Activated T-helper 1 cell treated with anti-CD3 and anti-CD28 coated beads, Interleukin-12 subunit alpha, Interleukin-12 subunit beta, Interleukin-2, Interleukin-4 antibody, amounts not matched to agents 30 ng/mL and 10 ng/mL and 1 ng/mL, durations not matched to agents 14 hours and 24 hours and 36 hours (primary cell): ENCODE measurements around the gene RNF208. TPM values are rescaled to one million over a fixed set of nuclear protein-coding genes. Genes with fewer than 3 reads are reported as not detected.

Experiments
- DNase-seq: peaks from one replicate; pipeline ENCODE4 v3.0.0; 2021; ENCODE audit warnings: low spot score
- H3K27ac Mint-ChIP-seq: one replicate; pipeline ENCODE4 v1.8.0; 2021; ENCODE audit warnings: mild to moderate bottlenecking, mixed read lengths
- H3K27me3 Mint-ChIP-seq: one replicate; pipeline ENCODE4 v1.8.0; 2022; ENCODE audit warnings: mild to moderate bottlenecking, moderate library complexity, mixed read lengths; ENCODE audit not compliant: insufficient read depth
- H3K36me3 Mint-ChIP-seq: one replicate; pipeline ENCODE4 v1.8.0; 2021; ENCODE audit warnings: low read depth, mixed read lengths
- H3K4me1 Mint-ChIP-seq: one replicate; pipeline ENCODE4 v1.8.0; 2021; ENCODE audit warnings: low read depth, mixed read lengths
- H3K4me3 Mint-ChIP-seq: one replicate; pipeline ENCODE4 v1.8.0; 2021; ENCODE audit warnings: mild to moderate bottlenecking, moderate library complexity, mixed read lengths
- H3K9me3 Mint-ChIP-seq: one replicate; pipeline ENCODE4 v1.8.0; 2021; ENCODE audit warnings: mixed read lengths
- intact Hi-C: fragments of 100-400 bp; cut with micrococcal nuclease; formaldehyde crosslinking; loops from one replicate; pipeline ENCODE4 v1.15.1; 2024
- total RNA-seq: library from RNA; stranded (reverse); gene quantifications from 2 replicates; pipeline ENCODE4 v1.2.3, GENCODE V29; 2022

Gene RNF208
- total RNA-seq = 9.3 and 11.0 TPM in 2 replicates

GRCh38 chr9:137222190-137223077 lies at the start of gene RNF208:
RNF208 (minus strand) TSS chr9:137222240; CDS start chr9:137221212, 1,028 bp downstream.
- Mint-ChIP-seq H3K4me1 (peaks cover 1% of the 10 kb centered on the region), H3K36me3 (no peaks in the 10 kb centered on the region), H3K27ac (peak within 1 kb of the TSS; percentile 78), H3K4me3 (peak within 1 kb of the TSS; percentile 84), H3K27me3 (no peaks in the 10 kb centered on the region), H3K9me3 (no peaks in the 10 kb centered on the region)
- peak; percentile 11 for DNase-seq
- intact Hi-C loops = loop anchor here (1.0 to 5.0 kb wide), 14 partner anchors 14 to 684 kb away; partner anchors contain the start of genes ABCA2, ANAPC2, EDF1 and NDOR1

- H3K27me3 Mint-ChIP-seq = no peaks in the 10 kb centered on the region
- no peaks in the 10 kb centered on the region for H3K9me3 Mint-ChIP-seq
- no peak overlapping the region for H3K4me3 Mint-ChIP-seq
- H3K36me3 Mint-ChIP-seq = peaks cover 13% of the 10 kb centered on the region
- intact Hi-C loops = no loop called here
- H3K4me1 Mint-ChIP-seq = peaks cover 11% of the 10 kb centered on the region
- no peak for DNase-seq
- H3K27ac Mint-ChIP-seq = no peak overlapping the region
These were observed 49.6 kb upstream of the RNF208 start for GRCh38 chr9:137271696-137272076.

GRCh38 chr9:137270929-137271695 lies 49.1 kb upstream of the RNF208 start:
- intact Hi-C loops = no loop called here
- Mint-ChIP-seq H3K27ac (peak overlapping the region; percentile 65), H3K9me3 (no peaks in the 10 kb centered on the region), H3K27me3 (no peaks in the 10 kb centered on the region), H3K4me3 (no peak overlapping the region), H3K36me3 (peaks cover 13% of the 10 kb centered on the region), H3K4me1 (peaks cover 10% of the 10 kb centered on the region)
- no peak for DNase-seq

GRCh38 chr9:137269231-137269772 lies 47.3 kb upstream of the RNF208 start:
- no peak overlapping the region for H3K27ac Mint-ChIP-seq
- DNase-seq = no peak
- H3K4me1 Mint-ChIP-seq = peaks cover 5% of the 10 kb centered on the region
- no peaks in the 10 kb centered on the region for H3K27me3 Mint-ChIP-seq
- no peaks in the 10 kb centered on the region for H3K9me3 Mint-ChIP-seq
- peaks cover 11% of the 10 kb centered on the region for H3K36me3 Mint-ChIP-seq
- intact Hi-C loops = no loop called here
- H3K4me3 Mint-ChIP-seq = no peak overlapping the region

GRCh38 chr9:137268538-137269201 lies 46.6 kb upstream of the RNF208 start:
- H3K4me1 Mint-ChIP-seq = peaks cover 5% of the 10 kb centered on the region
- peaks cover 11% of the 10 kb centered on the region for H3K36me3 Mint-ChIP-seq
- no peaks in the 10 kb centered on the region for H3K27me3 Mint-ChIP-seq
- no peak overlapping the region for H3K27ac Mint-ChIP-seq
- H3K4me3 Mint-ChIP-seq = no peak overlapping the region
- no peaks in the 10 kb centered on the region for H3K9me3 Mint-ChIP-seq
- no peak for DNase-seq
- intact Hi-C loops = no loop called here

- H3K36me3 Mint-ChIP-seq = peaks cover 11% of the 10 kb centered on the region
- peaks cover 5% of the 10 kb centered on the region for H3K4me1 Mint-ChIP-seq
- H3K9me3 Mint-ChIP-seq = no peaks in the 10 kb centered on the region
- intact Hi-C loops = no loop called here
- H3K27me3 Mint-ChIP-seq = no peaks in the 10 kb centered on the region
- no peak overlapping the region for H3K27ac Mint-ChIP-seq
- no peak overlapping the region for H3K4me3 Mint-ChIP-seq
- DNase-seq = no peak
These were observed 45.9 kb upstream of the RNF208 start for GRCh38 chr9:137267933-137268355.

- H3K36me3 Mint-ChIP-seq = peaks cover 12% of the 10 kb centered on the region
- intact Hi-C loops = no loop called here
These were observed 44.8 kb upstream of the RNF208 start for GRCh38 chr9:137266585-137267453.

GRCh38 chr9:137266162-137266527 lies 44.1 kb upstream of the RNF208 start:
- Mint-ChIP-seq H3K9me3 (no peaks in the 10 kb centered on the region), H3K4me3 (no peak overlapping the region), H3K4me1 (peaks cover under 1% of the 10 kb centered on the region), H3K27ac (no peak overlapping the region), H3K27me3 (no peaks in the 10 kb centered on the region), H3K36me3 (peaks cover 12% of the 10 kb centered on the region)
- intact Hi-C loops = no loop called here
- no peak for DNase-seq

More at GRCh38 chr9:137266585-137267453, 44.8 kb upstream of the RNF208 start:
- no peak for DNase-seq
- H3K27me3 Mint-ChIP-seq = no peaks in the 10 kb centered on the region
- H3K9me3 Mint-ChIP-seq = no peaks in the 10 kb centered on the region
- no peak overlapping the region for H3K27ac Mint-ChIP-seq
- H3K4me1 Mint-ChIP-seq = peaks cover 5% of the 10 kb centered on the region
- H3K4me3 Mint-ChIP-seq = no peak overlapping the region

- H3K27me3 Mint-ChIP-seq = no peaks in the 10 kb centered on the region
- peaks cover 12% of the 10 kb centered on the region for H3K36me3 Mint-ChIP-seq
- H3K27ac Mint-ChIP-seq = no peak overlapping the region
- H3K4me1 Mint-ChIP-seq = no peaks in the 10 kb centered on the region
- DNase-seq = no peak
- H3K4me3 Mint-ChIP-seq = no peak overlapping the region
- H3K9me3 Mint-ChIP-seq = no peaks in the 10 kb centered on the region
- intact Hi-C loops = no loop called here
These were observed 43.6 kb upstream of the RNF208 start for GRCh38 chr9:137265496-137266161.

GRCh38 chr9:137264067-137264466 lies 42.0 kb upstream of the RNF208 start:
- no peak overlapping the region for H3K4me3 Mint-ChIP-seq
- intact Hi-C loops = no loop called here
- no peak for DNase-seq
- peaks cover 15% of the 10 kb centered on the region for H3K36me3 Mint-ChIP-seq
- H3K27ac Mint-ChIP-seq = no peak overlapping the region
- no peaks in the 10 kb centered on the region for H3K9me3 Mint-ChIP-seq
- no peaks in the 10 kb centered on the region for H3K4me1 Mint-ChIP-seq
- no peaks in the 10 kb centered on the region for H3K27me3 Mint-ChIP-seq

GRCh38 chr9:137263506-137263905 lies 41.5 kb upstream of the RNF208 start:
- Mint-ChIP-seq H3K4me1 (no peaks in the 10 kb centered on the region), H3K4me3 (no peak overlapping the region), H3K36me3 (peaks cover 17% of the 10 kb centered on the region), H3K9me3 (no peaks in the 10 kb centered on the region), H3K27me3 (no peaks in the 10 kb centered on the region), H3K27ac (no peak overlapping the region)
- DNase-seq = no peak
- intact Hi-C loops = no loop called here
